Smooth muscle cell (in vitro differentiated cells): ENCODE measurements around the gene MAFG. TPM values are rescaled to one million over a fixed set of nuclear protein-coding genes. Genes with fewer than 3 reads are reported as not detected.

ENCODE experiments used
- DNase-seq: peaks from one replicate; lab custom pipeline; 2025; ENCODE audit not compliant: unreplicated experiment; lab: John Stamatoyannopoulos, UW
- H2AFZ ChIP-seq: fragments of 200-600 bp; sonication (generic); 2 replicates; pipeline ENCODE4 v1.6.0; 2016; ENCODE audit warnings: antibody characterized with exemption, low read depth, mild to moderate bottlenecking
- H3F3A ChIP-seq: fragments of 200-600 bp; sonication (generic); 2 replicates; pipeline ENCODE4 v1.6.0; 2017; ENCODE audit warnings: antibody characterized with exemption, low read depth
- H3K27ac ChIP-seq: fragments of 200-600 bp; sonication (generic); 2 replicates; pipeline ENCODE4 v1.5.1; 2016; ENCODE audit warnings: low read depth, mild to moderate bottlenecking
- H3K27me3 ChIP-seq: fragments of 200-600 bp; sonication (generic); 2 replicates; pipeline ENCODE4 v1.6.1; 2016; ENCODE audit warnings: low read depth, mild to moderate bottlenecking
- H3K36me3 ChIP-seq: fragments of 200-600 bp; sonication (generic); 2 replicates; pipeline ENCODE4 v1.5.1; 2016; ENCODE audit warnings: low read depth
- H3K4me1 ChIP-seq: fragments of 200-600 bp; sonication (generic); 2 replicates; pipeline ENCODE4 v1.5.1; 2016; ENCODE audit warnings: low read depth
- H3K4me2 ChIP-seq: fragments of 200-600 bp; sonication (generic); 2 replicates; pipeline ENCODE4 v1.6.0; 2016; ENCODE audit warnings: mild to moderate bottlenecking
- H3K4me3 ChIP-seq: fragments of 200-600 bp; sonication (generic); 2 replicates; pipeline ENCODE4 v1.5.1; 2016; ENCODE audit warnings: mild to moderate bottlenecking
- H3K79me2 ChIP-seq: fragments of 200-600 bp; sonication (generic); 2 replicates; pipeline ENCODE4 v1.6.0; 2016; ENCODE audit warnings: low read depth, mild to moderate bottlenecking
- H3K9ac ChIP-seq: fragments of 200-600 bp; sonication (generic); 2 replicates; pipeline ENCODE4 v1.6.0; 2016; ENCODE audit warnings: low read depth
- H3K9me3 ChIP-seq: fragments of 200-600 bp; sonication (generic); replicated peaks from 2 replicates; pipeline ENCODE4 v1.5.1; 2016; ENCODE audit warnings: low read depth
- H4K20me1 ChIP-seq: fragments of 200-600 bp; sonication (generic); 2 replicates; pipeline ENCODE4 v1.6.0; 2016; ENCODE audit warnings: low read depth
- CTCF ChIP-seq: fragments of 200-600 bp; sonication (generic); IDR thresholded peaks from 2 replicates; pipeline ENCODE4 v1.5.1; 2017; ENCODE audit warnings: borderline replicate concordance, mild to moderate bottlenecking, antibody characterized with exemption; ENCODE audit not compliant: insufficient read depth, poor library complexity, severe bottlenecking
- WGBS: methylation state at CpG from one replicate; pipeline ENCODE4 v1.1.7; 2016; ENCODE audit warnings: low lambda C conversion rate; 5-methylcytosine and 5-hydroxymethylcytosine counted together
- polyA plus RNA-seq: library from polyadenylated mRNA; unstranded; fragments of >200 nt; fragmentation: Nextera tagmentation; extraction: Ambion mirVana; gene quantifications from 2 replicates; pipeline ENCODE4 v1.2.1, GENCODE V29; 2016
- total RNA-seq: library from RNA; depleted of rRNA; stranded (reverse); fragments of >200 nt; gene quantifications from 2 replicates; pipeline ENCODE4 v1.2.3, GENCODE V29; 2014

Gene MAFG
- total and polyA plus RNA-seq, 2 experiments from 2014 or later = 15.3 to 30.3 TPM

- H3K27ac ChIP-seq = no peak overlapping the region
- H3K4me1 ChIP-seq = no peaks in the 10 kb centered on the region
- H3K4me3 ChIP-seq = no peak overlapping the region
- DNase-seq = no peak
- no peak overlapping the region for H2AFZ ChIP-seq
- no peak overlapping the region for H3K4me2 ChIP-seq
- 94% methylated on average over 5 of the region's 5 CpGs for WGBS
- peaks cover 5% of the 10 kb centered on the region for H3K79me2 ChIP-seq
- H3K9ac ChIP-seq = no peak overlapping the region
- H3K9me3 ChIP-seq = no peaks in the 10 kb centered on the region
- no peaks in the 10 kb centered on the region for H3K36me3 ChIP-seq
- H3F3A ChIP-seq = peaks cover 6% of the 10 kb centered on the region
- no peak for TF ChIP-seq CTCF
- H4K20me1 ChIP-seq = no peaks in the 10 kb centered on the region
- H3K27me3 ChIP-seq = no peaks in the 10 kb centered on the region
These were observed 48.4 kb downstream of the MAFG start for GRCh38 chr17:81879121-81879520.

GRCh38 chr17:81878294-81878693 lies 49.2 kb downstream of the MAFG start:
- Histone ChIP-seq H3K4me3 (no peak overlapping the region), H3K9ac (no peak overlapping the region), H3K27me3 (no peaks in the 10 kb centered on the region), H3K79me2 (peaks cover 5% of the 10 kb centered on the region), H3K36me3 (no peaks in the 10 kb centered on the region), H4K20me1 (no peaks in the 10 kb centered on the region), H3K27ac (no peak overlapping the region), H3F3A (peaks cover 6% of the 10 kb centered on the region), H3K4me1 (no peaks in the 10 kb centered on the region), H3K4me2 (no peak overlapping the region), H2AFZ (no peak overlapping the region), H3K9me3 (no peaks in the 10 kb centered on the region)
- no peak for DNase-seq
- no peak for TF ChIP-seq CTCF
- WGBS = 100% methylated on average over 3 of the region's 3 CpGs

GRCh38 chr17:81877569-81877968 lies 50.0 kb downstream of the MAFG start:
- no peak overlapping the region for H3K4me3 ChIP-seq
- no peak for TF ChIP-seq CTCF
- no peak overlapping the region for H2AFZ ChIP-seq
- H3K36me3 ChIP-seq = no peaks in the 10 kb centered on the region
- H3K27ac ChIP-seq = no peak overlapping the region
- H3K4me1 ChIP-seq = no peaks in the 10 kb centered on the region
- H3K9me3 ChIP-seq = no peaks in the 10 kb centered on the region
- H3K79me2 ChIP-seq = peaks cover 3% of the 10 kb centered on the region
- H3F3A ChIP-seq = peaks cover 6% of the 10 kb centered on the region
- H3K27me3 ChIP-seq = no peaks in the 10 kb centered on the region
- WGBS = 99% methylated on average over 5 of the region's 5 CpGs
- H4K20me1 ChIP-seq = no peaks in the 10 kb centered on the region
- no peak overlapping the region for H3K9ac ChIP-seq
- no peak overlapping the region for H3K4me2 ChIP-seq
- no peak for DNase-seq
